ENCODE measurements around the gene CA12.

DNA sequence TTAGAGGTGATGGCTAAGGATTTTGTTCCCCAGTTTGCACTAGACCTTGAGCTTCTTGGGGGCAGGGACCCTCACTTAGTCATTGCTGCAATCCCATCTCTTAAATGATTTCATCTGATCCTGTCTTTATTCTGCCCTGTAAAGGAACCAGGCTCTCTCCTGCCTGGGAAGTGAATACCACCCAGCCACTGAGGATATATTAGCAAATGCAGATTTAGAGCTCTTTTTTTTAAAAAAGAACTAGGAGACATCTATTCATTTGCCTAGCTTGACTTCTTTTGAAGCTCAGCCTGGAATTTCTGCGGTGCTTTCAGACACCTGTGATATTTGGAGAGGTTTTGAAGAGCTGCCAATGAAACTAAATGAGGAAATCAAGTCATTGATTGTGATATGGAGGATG is 41.8 kb downstream of the CA12 start:
- TF ChIP-seq CTCF (IDR thresholded peaks at IDR 0.05) (no peak), POLR2AphosphoS5 (IDR thresholded peaks at IDR 0.05) (no peak), POLR2A (IDR thresholded peaks at IDR 0.05) (no peak)

All from upper lobe of left lung (tissue), 4 donors.